Prostate gland (tissue), 2 donors: ENCODE results near the gene AJAP1. TPM values are rescaled to one million over a fixed set of nuclear protein-coding genes. Genes with fewer than 3 reads are reported as not detected.

Experiments
- DNase-seq: peaks from one replicate; pipeline ENCODE4 v3.0.0-alpha.2; 2019; ENCODE audit warnings: low spot score
- H3K27ac ChIP-seq, 2 donors: fragments of 200-600 bp; sonication (generic); 2 replicates each; pipeline ENCODE4 v1.5.1; 2017 to 2019
- H3K27me3 ChIP-seq: fragments of 200-600 bp; sonication (generic); replicated peaks from 2 replicates; pipeline ENCODE4 v1.5.1; 2019; ENCODE audit not compliant: insufficient read depth
- H3K36me3 ChIP-seq, 2 donors: fragments of 200-600 bp; sonication (generic); 1 replicate in 1 of 2; 2 replicates in 1 of 2; pipeline versions ENCODE4 v1.5.1 to v1.8.1; 2017 to 2019
- H3K4me1 ChIP-seq: fragments of 200-600 bp; sonication (generic); replicated peaks from 2 replicates; pipeline ENCODE4 v1.5.1; 2019
- H3K4me3 ChIP-seq, 2 donors: fragments of 200-600 bp; sonication (generic); 2 replicates each; pipeline ENCODE4 v1.5.1; 2017 to 2019
- H3K9me3 ChIP-seq: fragments of 200-600 bp; sonication (generic); 2 replicates; pipeline ENCODE4 v1.5.1; 2017
- POLR2A ChIP-seq: fragments of 450-650 bp; IDR thresholded peaks from one replicate; pipeline ENCODE4 v1.6.1; 2016; ENCODE audit warnings: antibody characterized with exemption, mild to moderate bottlenecking
- POLR2AphosphoS5 ChIP-seq: sonication (generic); formaldehyde crosslinking; IDR thresholded peaks from one replicate; pipeline ENCODE4 v1.6.1; 2017; ENCODE audit warnings: antibody characterized with exemption
- WGBS: methylation state at CpG from one replicate; pipeline ENCODE4 v1.1.5; 2018; 5-methylcytosine and 5-hydroxymethylcytosine counted together
- intact Hi-C: fragments of 100-400 bp; cut with DNase I; formaldehyde crosslinking; loops from one replicate; pipeline ENCODE4 v1.14.2; 2022
- total RNA-seq, 2 donors: library from RNA; depleted of rRNA; stranded (reverse); fragments of >200 nt; gene quantifications; one replicate each; pipeline ENCODE4 v1.1.0, GENCODE V29; 2016
- TF ChIP-seq, protein P1 (sequence below), 4 experiments: fragments of 200-600 bp in 2 of 4; fragments of 450-650 bp in 2 of 4; sonication (generic) in 2 of 4; IDR thresholded peaks; 1 replicate in 3 of 4; 2 replicates in 1 of 4; pipeline ENCODE4 v1.5.1; 2016 to 2019; ENCODE audit warnings: antibody characterized with exemption in 4 of 4, mild to moderate bottlenecking in 2 of 4, moderate library complexity in 2 of 4

The AJAP1 gene
- total RNA-seq, 2 donors from 2014 or later = 0.73 to 6.7 TPM

DNA sequence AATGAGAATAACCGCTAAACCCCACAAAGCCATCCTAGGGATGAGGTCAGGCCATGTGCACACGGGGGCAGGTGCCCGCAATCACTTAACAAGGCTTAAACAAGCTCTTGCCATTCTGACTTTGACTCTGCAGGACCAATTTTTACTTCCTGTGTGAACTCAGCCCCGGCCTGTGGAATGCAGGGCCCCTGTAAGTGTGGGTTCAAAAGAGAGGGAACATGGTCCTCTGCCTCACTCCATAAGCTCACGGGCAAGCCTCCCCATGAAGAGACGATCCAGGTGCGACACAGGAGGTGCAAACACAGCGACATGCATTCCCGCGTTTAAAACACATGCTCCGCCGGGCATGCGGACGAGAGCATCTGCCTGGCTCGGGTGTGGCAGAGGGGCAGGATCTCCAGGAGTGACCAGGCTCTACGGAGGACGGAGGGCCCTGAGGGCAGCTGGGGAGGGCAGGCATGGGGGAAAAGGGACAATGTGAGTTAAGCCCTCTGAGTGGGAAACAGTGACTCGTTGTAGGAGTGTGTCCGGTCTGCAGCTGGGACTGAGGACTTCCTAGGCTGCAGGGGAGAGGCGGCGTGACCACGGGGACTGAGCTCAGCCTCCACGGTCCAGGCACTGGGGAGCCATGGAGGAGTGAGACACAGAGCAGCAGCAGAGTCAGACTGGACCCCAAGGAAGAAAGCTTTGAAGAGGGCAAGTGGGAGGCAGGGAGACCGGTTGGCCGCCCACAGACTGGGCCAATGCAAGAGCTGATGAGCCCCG lies 40.6 kb upstream of the AJAP1 start:
- Histone ChIP-seq H3K27ac (no peak overlapping the region), H3K9me3 (no peaks in the 10 kb centered on the region), H3K27me3 (no peaks in the 10 kb centered on the region), H3K4me1 (no peaks in the 10 kb centered on the region), H3K4me3 (no peak overlapping the region), H3K36me3 (no peaks in the 10 kb centered on the region)
- no peak for TF ChIP-seq POLR2AphosphoS5
- TF ChIP-seq, protein P1, sequence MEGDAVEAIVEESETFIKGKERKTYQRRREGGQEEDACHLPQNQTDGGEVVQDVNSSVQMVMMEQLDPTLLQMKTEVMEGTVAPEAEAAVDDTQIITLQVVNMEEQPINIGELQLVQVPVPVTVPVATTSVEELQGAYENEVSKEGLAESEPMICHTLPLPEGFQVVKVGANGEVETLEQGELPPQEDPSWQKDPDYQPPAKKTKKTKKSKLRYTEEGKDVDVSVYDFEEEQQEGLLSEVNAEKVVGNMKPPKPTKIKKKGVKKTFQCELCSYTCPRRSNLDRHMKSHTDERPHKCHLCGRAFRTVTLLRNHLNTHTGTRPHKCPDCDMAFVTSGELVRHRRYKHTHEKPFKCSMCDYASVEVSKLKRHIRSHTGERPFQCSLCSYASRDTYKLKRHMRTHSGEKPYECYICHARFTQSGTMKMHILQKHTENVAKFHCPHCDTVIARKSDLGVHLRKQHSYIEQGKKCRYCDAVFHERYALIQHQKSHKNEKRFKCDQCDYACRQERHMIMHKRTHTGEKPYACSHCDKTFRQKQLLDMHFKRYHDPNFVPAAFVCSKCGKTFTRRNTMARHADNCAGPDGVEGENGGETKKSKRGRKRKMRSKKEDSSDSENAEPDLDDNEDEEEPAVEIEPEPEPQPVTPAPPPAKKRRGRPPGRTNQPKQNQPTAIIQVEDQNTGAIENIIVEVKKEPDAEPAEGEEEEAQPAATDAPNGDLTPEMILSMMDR (IDR thresholded peaks at IDR 0.05) = no peak
- no peak for TF ChIP-seq POLR2A
- intact Hi-C loops = no loop called here
- DNase-seq = no peak
- WGBS = 83% methylated on average over 26 of the region's 26 CpGs

DNA sequence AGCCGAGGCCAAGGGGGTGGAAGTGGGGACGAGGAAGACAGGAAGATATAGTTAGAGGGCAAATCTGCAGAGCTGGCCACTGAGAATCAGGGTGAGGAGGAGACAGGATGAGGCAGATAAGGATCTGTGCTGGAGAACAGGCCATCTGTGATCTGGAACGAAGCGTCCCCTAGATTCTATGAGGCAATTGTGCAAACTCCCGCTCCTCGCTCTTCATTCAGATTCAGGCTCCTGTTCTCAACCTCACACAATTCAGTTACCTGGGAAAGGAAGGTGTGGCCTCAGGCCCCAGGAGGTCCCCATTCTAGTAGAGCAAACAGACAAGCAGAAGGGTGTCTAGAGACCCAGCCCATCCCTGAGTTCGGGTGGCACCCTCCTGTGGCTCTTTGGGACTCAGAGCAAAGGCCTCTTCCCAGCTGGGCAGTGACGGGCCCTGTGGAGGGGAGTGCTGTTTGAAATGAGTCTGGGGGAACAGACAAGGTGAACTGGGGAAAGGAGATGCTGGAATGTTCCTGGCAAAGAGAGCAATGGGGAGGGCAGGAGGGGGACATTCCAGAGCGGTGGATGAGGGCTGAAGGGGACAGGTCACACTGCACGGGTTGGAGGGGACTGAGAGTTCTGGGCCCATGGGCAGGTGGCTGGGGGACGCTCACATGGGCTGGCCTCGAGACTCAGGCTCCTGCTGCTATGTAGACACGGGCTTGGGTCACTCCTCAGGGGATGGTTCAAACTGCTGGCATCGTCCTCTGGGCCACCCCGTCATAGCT lies 39.9 kb upstream of the AJAP1 start:
- H3K36me3 ChIP-seq = no peaks in the 10 kb centered on the region
- no peak overlapping the region for H3K27ac ChIP-seq
- intact Hi-C loops = no loop called here
- no peaks in the 10 kb centered on the region for H3K27me3 ChIP-seq
- H3K4me1 ChIP-seq = no peaks in the 10 kb centered on the region
- TF ChIP-seq POLR2A = no peak
- 65% methylated on average over 14 of the region's 15 CpGs for WGBS
- no peak for DNase-seq
- H3K4me3 ChIP-seq = no peak overlapping the region
- H3K9me3 ChIP-seq = no peaks in the 10 kb centered on the region

DNA sequence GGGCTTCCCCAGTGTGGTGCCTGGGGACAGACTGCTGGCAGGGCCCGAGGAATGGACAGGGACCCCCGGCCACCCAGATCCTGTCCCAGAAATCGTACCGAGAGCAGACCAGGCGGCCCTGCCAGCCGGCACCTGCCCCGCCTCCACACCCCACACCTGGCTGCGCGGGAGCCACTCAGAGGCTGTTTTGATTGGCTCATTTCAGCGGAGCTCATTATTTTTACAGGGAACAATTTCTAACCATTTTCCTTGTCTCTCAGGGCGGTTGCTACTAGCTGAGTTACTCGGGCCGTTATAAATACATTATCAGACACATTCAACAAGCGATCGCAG lies 39.3 kb upstream of the AJAP1 start:
- H3K27me3 ChIP-seq = no peaks in the 10 kb centered on the region

DNA sequence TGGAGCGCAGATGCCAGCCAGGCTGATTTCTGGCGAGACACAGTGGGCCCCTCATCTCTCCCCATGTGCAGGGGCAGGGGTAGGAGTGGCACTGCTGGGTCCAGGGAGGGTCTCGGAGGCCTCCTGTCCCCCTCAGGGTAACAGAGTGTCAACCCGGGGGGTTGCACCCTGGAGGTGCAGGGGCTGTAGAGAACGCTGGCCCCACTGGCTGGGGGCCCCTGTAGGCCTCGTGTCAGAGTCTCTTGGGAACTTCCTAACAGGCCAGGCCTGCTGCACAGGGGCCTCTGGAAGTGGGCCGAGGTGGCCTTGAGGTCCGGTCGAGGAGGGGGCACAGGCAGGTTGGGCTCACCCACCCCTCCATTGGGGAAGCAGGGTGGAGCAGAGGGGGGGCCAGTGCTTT lies 38.9 kb upstream of the AJAP1 start:
- WGBS = 98% methylated on average over 7 of the region's 9 CpGs
- Histone ChIP-seq H3K27me3 (no peaks in the 10 kb centered on the region), H3K36me3 (no peaks in the 10 kb centered on the region), H3K4me1 (no peaks in the 10 kb centered on the region), H3K9me3 (no peaks in the 10 kb centered on the region), H3K4me3 (no peak overlapping the region), H3K27ac (no peak overlapping the region)
- intact Hi-C loops = no loop called here
- DNase-seq = no peak
- TF ChIP-seq, protein P1 (IDR thresholded peaks at IDR 0.05) = no peak
- TF ChIP-seq POLR2AphosphoS5 (no peak), POLR2A (no peak)

More for the DNA sequence above, 39.3 kb upstream of the AJAP1 start:
- no peaks in the 10 kb centered on the region for H3K4me1 ChIP-seq
- intact Hi-C loops = no loop called here
- H3K9me3 ChIP-seq = no peaks in the 10 kb centered on the region
- no peaks in the 10 kb centered on the region for H3K36me3 ChIP-seq
- H3K27ac ChIP-seq = no peak overlapping the region
- WGBS = 62% methylated on average over 15 of the region's 15 CpGs
- H3K4me3 ChIP-seq = no peak overlapping the region
- DNase-seq = no peak
- no peak for TF ChIP-seq POLR2AphosphoS5
- TF ChIP-seq POLR2A = no peak
- TF ChIP-seq, protein P1 (IDR thresholded peaks at IDR 0.05) = no peak

DNA sequence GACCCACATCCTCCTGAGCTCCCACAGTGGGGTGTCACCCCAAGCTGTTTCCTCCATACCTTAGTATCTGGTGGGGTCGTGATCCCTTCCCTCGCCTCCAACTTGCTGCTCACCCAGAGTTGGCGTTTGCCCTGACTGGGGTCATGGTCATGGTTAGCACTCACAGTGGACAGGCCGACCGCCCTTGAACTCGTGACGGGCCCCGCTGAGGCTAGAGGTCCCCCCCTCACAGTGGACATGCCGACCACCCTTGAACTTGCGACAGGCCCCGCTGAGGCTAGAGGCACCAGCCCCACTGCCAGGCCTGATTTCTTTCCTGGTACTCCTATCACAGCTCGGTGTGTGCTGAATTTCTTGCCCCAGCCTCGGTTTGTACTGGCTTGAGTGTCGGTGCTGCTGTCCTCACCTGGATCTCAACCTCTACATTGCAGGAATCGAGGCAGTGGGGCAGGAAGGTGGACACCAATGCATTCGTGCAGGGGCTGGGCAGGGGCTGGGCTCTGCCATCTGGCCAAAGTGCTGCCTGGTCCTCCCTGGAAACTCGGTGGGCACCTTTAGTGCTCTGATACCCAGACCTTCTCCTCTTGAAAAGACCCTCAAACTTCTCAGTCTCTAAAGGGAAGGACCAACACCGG lies 37.5 kb upstream of the AJAP1 start:
- no peak for TF ChIP-seq POLR2A
- 95% methylated on average over 18 of the region's 18 CpGs for WGBS
- no peak overlapping the region for H3K27ac ChIP-seq

More for the DNA sequence above, 37.5 kb upstream of the AJAP1 start:
- DNase-seq = no peak
- no peaks in the 10 kb centered on the region for H3K9me3 ChIP-seq
- H3K27me3 ChIP-seq = no peaks in the 10 kb centered on the region
- no peaks in the 10 kb centered on the region for H3K4me1 ChIP-seq
- intact Hi-C loops = no loop called here
- H3K4me3 ChIP-seq = no peak overlapping the region
- no peaks in the 10 kb centered on the region for H3K36me3 ChIP-seq
